Left renal cortex interstitium (tissue), 4 donors: ENCODE data around the gene ANAPC10. TPM values are rescaled to one million over a fixed set of nuclear protein-coding genes. Genes with fewer than 3 reads are reported as not detected.

Experiments
- DNase-seq, 4 donors: peaks; one replicate each; pipeline ENCODE4 v3.0.0-alpha.2; 2013; ENCODE audit warnings: low read depth in 4 of 4, low spot score in 2 of 4, missing footprints in 1 of 4
- polyA plus RNA-seq, 4 donors: library from polyadenylated mRNA; unstranded; fragments of 120-200 nt; gene quantifications; one replicate each; pipeline ENCODE4 v1.2.1, GENCODE V29; 2013; ENCODE audit not compliant: insufficient read length in 4 of 4

ANAPC10 gene
- polyA plus RNA-seq, 4 donors, result 23.0 to 35.9 (median 26.8) TPM

- DNase-seq, result no peak
Observed at GRCh38 chr4:145075742-145076468, 22.1 kb downstream of the ANAPC10 start.

GRCh38 chr4:145071560-145071959 is 26.4 kb downstream of the ANAPC10 start:
- no peak for DNase-seq

GRCh38 chr4:145069361-145069760 is 28.6 kb downstream of the ANAPC10 start:
- no peak for DNase-seq

GRCh38 chr4:145066063-145066501 is 31.9 kb downstream of the ANAPC10 start:
- DNase-seq, result no peak

GRCh38 chr4:145061318-145061920 is 36.6 kb downstream of the ANAPC10 start:
- DNase-seq, result peak in 3 of 4 donors; percentile 15 to 23 (median 19)

- no peak for DNase-seq
Observed at GRCh38 chr4:145058256-145058655, 39.7 kb downstream of the ANAPC10 start.

- DNase-seq, result no peak
Observed at GRCh38 chr4:145056325-145057130, 41.5 kb downstream of the ANAPC10 start.

- DNase-seq, result no peak
Observed at GRCh38 chr4:145055533-145056257, 42.3 kb downstream of the ANAPC10 start.

GRCh38 chr4:145049241-145049640 is 48.8 kb downstream of the ANAPC10 start:
- DNase-seq, result no peak

GRCh38 chr4:145048817-145049216 is 49.2 kb downstream of the ANAPC10 start:
- no peak for DNase-seq

- DNase-seq, result no peak
Observed at GRCh38 chr4:145047151-145047550, 50.8 kb downstream of the ANAPC10 start.

- DNase-seq, result no peak
Observed at GRCh38 chr4:145045180-145045579, 52.8 kb downstream of the ANAPC10 start.

- DNase-seq, result no peak
Observed at GRCh38 chr4:145044341-145044740, 53.7 kb downstream of the ANAPC10 start.

- no peak for DNase-seq
Observed at GRCh38 chr4:145043306-145043705, 54.7 kb downstream of the ANAPC10 start.

- DNase-seq, result no peak
Observed at GRCh38 chr4:145042601-145043285, 55.3 kb downstream of the ANAPC10 start.

- no peak for DNase-seq
Observed at GRCh38 chr4:145041378-145041777, 56.6 kb downstream of the ANAPC10 start.

GRCh38 chr4:145035494-145036136 is 62.4 kb downstream of the ANAPC10 start:
- no peak for DNase-seq

GRCh38 chr4:145034727-145035211 is 63.2 kb downstream of the ANAPC10 start:
- DNase-seq, result no peak

- DNase-seq, result no peak
Observed at GRCh38 chr4:145019346-145019745, 78.7 kb downstream of the ANAPC10 start.
